Astrocyte (in vitro differentiated cells and primary cell): Measurements from ENCODE around the gene CERS6. TPM values are rescaled to one million over a fixed set of nuclear protein-coding genes. Genes with fewer than 3 reads are reported as not detected.

Experiments
- DNase-seq: peaks from one replicate; pipeline ENCODE4 v3.0.0-alpha.2; 2010; ENCODE audit warnings: low read depth
- FAIRE-seq: peaks from 2 replicates; lab custom pipeline; 2011; peaks lifted over from hg19 to GRCh38; lab: Jason Lieb, UNC
- H2AFZ ChIP-seq: 2 replicates; pipeline ENCODE4 v1.6.0; 2012; ENCODE audit warnings: low read depth, low read length, inconsistent platforms
- H3K27ac ChIP-seq: 2 replicates; pipeline ENCODE4 v1.5.1; 2011; ENCODE audit warnings: low read depth, low read length, inconsistent platforms
- H3K27me3 ChIP-seq: 2 replicates; pipeline ENCODE4 v1.6.0; 2011; ENCODE audit warnings: low read length, inconsistent platforms; ENCODE audit not compliant: insufficient read depth
- H3K36me3 ChIP-seq: 2 replicates; pipeline ENCODE4 v1.5.1; 2011; ENCODE audit warnings: low read length, inconsistent platforms; ENCODE audit not compliant: insufficient read depth
- H3K4me1 ChIP-seq: 2 replicates; pipeline ENCODE4 v1.5.1; 2011; ENCODE audit warnings: low read length, inconsistent platforms; ENCODE audit not compliant: insufficient read depth
- H3K4me2 ChIP-seq: 2 replicates; pipeline ENCODE4 v1.6.0; 2012; ENCODE audit warnings: low read length, inconsistent platforms
- H3K4me3 ChIP-seq: 2 replicates; pipeline ENCODE4 v1.5.1; 2011; ENCODE audit warnings: low read depth, mild to moderate bottlenecking, low read length, inconsistent platforms; ENCODE audit not compliant: insufficient read depth
- H3K79me2 ChIP-seq: 2 replicates; pipeline ENCODE4 v1.6.0; 2012; ENCODE audit warnings: mild to moderate bottlenecking, low read length, inconsistent platforms; ENCODE audit not compliant: insufficient read depth
- H3K9ac ChIP-seq: 2 replicates; pipeline ENCODE4 v1.6.0; 2012; ENCODE audit warnings: mild to moderate bottlenecking, low read length, inconsistent platforms
- H3K9me3 ChIP-seq: 2 replicates; pipeline ENCODE4 v1.5.1; 2012; ENCODE audit warnings: low read depth, mild to moderate bottlenecking, low read length, inconsistent platforms; ENCODE audit not compliant: insufficient read depth
- H4K20me1 ChIP-seq: 2 replicates; pipeline ENCODE4 v1.6.0; 2012; ENCODE audit warnings: low read length, inconsistent platforms; ENCODE audit not compliant: insufficient read depth
- H3K27ac Mint-ChIP-seq: one replicate; pipeline ENCODE4 v1.8.0; 2021; ENCODE audit warnings: mild to moderate bottlenecking, mixed read lengths; ENCODE audit not compliant: unreplicated experiment
- H3K27me3 Mint-ChIP-seq: one replicate; pipeline ENCODE4 v1.8.0; 2021; ENCODE audit warnings: low read depth, mixed read lengths; ENCODE audit not compliant: unreplicated experiment
- H3K36me3 Mint-ChIP-seq: one replicate; pipeline ENCODE4 v1.8.0; 2021; ENCODE audit warnings: low read depth, mixed read lengths; ENCODE audit not compliant: unreplicated experiment
- H3K4me1 Mint-ChIP-seq: one replicate; pipeline ENCODE4 v1.8.0; 2021; ENCODE audit warnings: low read depth, mixed read lengths; ENCODE audit not compliant: unreplicated experiment
- H3K4me3 Mint-ChIP-seq: one replicate; pipeline ENCODE4 v1.8.0; 2021; ENCODE audit warnings: mild to moderate bottlenecking, moderate library complexity, mixed read lengths; ENCODE audit not compliant: unreplicated experiment
- H3K9me3 Mint-ChIP-seq: one replicate; pipeline ENCODE4 v1.8.0; 2021; ENCODE audit warnings: mild to moderate bottlenecking, mixed read lengths; ENCODE audit not compliant: unreplicated experiment
- CTCF ChIP-seq: IDR thresholded peaks from 2 replicates; pipeline ENCODE4 v1.5.1; 2011; ENCODE audit warnings: low read depth, mild to moderate bottlenecking, inconsistent platforms, low read length, moderate library complexity; ENCODE audit not compliant: insufficient read depth
- EZH2 ChIP-seq: IDR thresholded peaks from 2 replicates; pipeline ENCODE4 v1.6.1; 2012; ENCODE audit warnings: mild to moderate bottlenecking, low read length, inconsistent platforms; ENCODE audit not compliant: insufficient read depth
- total RNA-seq: library from RNA; stranded (reverse); gene quantifications from 2 replicates; pipeline ENCODE4 v1.2.1, GENCODE V29; 2021

Gene CERS6
- total RNA-seq, 1 donor from 2014 or later = 23.4 TPM

GRCh38 chr2:168528016-168528415 is 71.9 kb downstream of the CERS6 start:
- Mint-ChIP-seq H3K9me3 (no peaks in the 10 kb centered on the region), H3K27ac (no peak overlapping the region), H3K4me1 (peaks cover 30% of the 10 kb centered on the region), H3K27me3 (no peaks in the 10 kb centered on the region), H3K36me3 (peaks cover 3% of the 10 kb centered on the region), H3K4me3 (no peak overlapping the region)
- Histone ChIP-seq H3K27ac (no peak overlapping the region), H3K4me3 (no peak overlapping the region), H4K20me1 (peaks cover 5% of the 10 kb centered on the region), H3K9me3 (no peaks in the 10 kb centered on the region), H3K27me3 (no peaks in the 10 kb centered on the region), H3K4me2 (no peak overlapping the region), H3K36me3 (no peaks in the 10 kb centered on the region), H2AFZ (no peak overlapping the region), H3K4me1 (no peaks in the 10 kb centered on the region), H3K79me2 (peaks cover 5% of the 10 kb centered on the region), H3K9ac (no peak overlapping the region)
- DNase-seq = no peak
- no peak for FAIRE-seq
- TF ChIP-seq CTCF = no peak
- TF ChIP-seq EZH2 = no peak

- no peak for TF ChIP-seq CTCF
- TF ChIP-seq EZH2 = no peak
- Histone ChIP-seq H3K27me3 (no peaks in the 10 kb centered on the region), H3K79me2 (peaks cover 5% of the 10 kb centered on the region), H3K36me3 (no peaks in the 10 kb centered on the region), H3K9ac (no peak overlapping the region), H3K4me1 (no peaks in the 10 kb centered on the region), H2AFZ (no peak overlapping the region), H4K20me1 (peaks cover 5% of the 10 kb centered on the region), H3K4me3 (no peak overlapping the region), H3K9me3 (no peaks in the 10 kb centered on the region), H3K4me2 (no peak overlapping the region), H3K27ac (no peak overlapping the region)
- Mint-ChIP-seq H3K4me3 (no peak overlapping the region), H3K27ac (no peak overlapping the region), H3K4me1 (peaks cover 30% of the 10 kb centered on the region), H3K36me3 (peaks cover 3% of the 10 kb centered on the region), H3K27me3 (no peaks in the 10 kb centered on the region), H3K9me3 (peaks cover 2% of the 10 kb centered on the region)
- DNase-seq (no peak), FAIRE-seq (no peak)
Measured at GRCh38 chr2:168528469-168528868, 72.4 kb downstream of the CERS6 start.

GRCh38 chr2:168529054-168529833 is 73.2 kb downstream of the CERS6 start:
- no peaks in the 10 kb centered on the region for H3K36me3 ChIP-seq
- H3K9ac ChIP-seq = no peak overlapping the region
- DNase-seq (no peak), FAIRE-seq (peak; percentile 72)
- H3K79me2 ChIP-seq = peaks cover 5% of the 10 kb centered on the region
- Mint-ChIP-seq H3K27me3 (no peaks in the 10 kb centered on the region), H3K27ac (peak overlapping the region; percentile 81), H3K4me3 (no peak overlapping the region), H3K9me3 (peaks cover 2% of the 10 kb centered on the region), H3K36me3 (peaks cover 3% of the 10 kb centered on the region), H3K4me1 (peaks cover 30% of the 10 kb centered on the region)
- H3K27ac ChIP-seq = no peak overlapping the region
- H3K9me3 ChIP-seq = no peaks in the 10 kb centered on the region
- H2AFZ ChIP-seq = no peak overlapping the region
- peaks cover 5% of the 10 kb centered on the region for H4K20me1 ChIP-seq
- H3K4me1 ChIP-seq = no peaks in the 10 kb centered on the region
- no peak for TF ChIP-seq EZH2
- no peak for TF ChIP-seq CTCF
- no peak overlapping the region for H3K4me3 ChIP-seq
- H3K4me2 ChIP-seq = no peak overlapping the region
- no peaks in the 10 kb centered on the region for H3K27me3 ChIP-seq
